CD4-positive, alpha-beta T cell treated with Interleukin-15 for 4 hours (primary cell): Measurements from ENCODE around the gene SCLY.

Experiments
- DNase-seq: peaks from one replicate; pipeline ENCODE4 v3.0.0-alpha.2; 2020; ENCODE audit warnings: low spot score

SCLY gene

GRCh38 chr2:238069877-238070276 lies 9.1 kb downstream of the SCLY start:
- DNase-seq: no peak

GRCh38 chr2:238075397-238075796 lies 14.6 kb downstream of the SCLY start:
- no peak for DNase-seq

DNA sequence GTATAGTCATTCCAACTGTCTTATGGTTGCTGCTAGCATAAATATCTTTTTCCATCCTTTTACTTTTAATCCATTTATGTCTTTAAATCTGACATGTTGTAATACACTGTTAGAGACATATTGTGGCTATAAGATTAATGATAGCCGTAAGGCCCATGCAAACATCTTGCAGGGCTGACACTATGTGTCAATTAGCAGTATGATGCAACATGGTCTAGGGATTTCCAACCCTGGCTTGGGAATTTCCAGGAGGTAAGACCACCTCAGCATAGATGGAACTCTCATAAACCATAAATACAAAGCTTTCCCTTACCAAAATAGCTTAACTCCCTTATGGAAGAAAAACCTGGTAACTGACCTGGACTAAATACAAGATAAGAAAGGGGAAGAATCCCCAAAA lies 16.5 kb downstream of the SCLY start:
- no peak for DNase-seq

GRCh38 chr2:238079874-238080327 lies 19.1 kb downstream of the SCLY start:
- no peak for DNase-seq

DNA sequence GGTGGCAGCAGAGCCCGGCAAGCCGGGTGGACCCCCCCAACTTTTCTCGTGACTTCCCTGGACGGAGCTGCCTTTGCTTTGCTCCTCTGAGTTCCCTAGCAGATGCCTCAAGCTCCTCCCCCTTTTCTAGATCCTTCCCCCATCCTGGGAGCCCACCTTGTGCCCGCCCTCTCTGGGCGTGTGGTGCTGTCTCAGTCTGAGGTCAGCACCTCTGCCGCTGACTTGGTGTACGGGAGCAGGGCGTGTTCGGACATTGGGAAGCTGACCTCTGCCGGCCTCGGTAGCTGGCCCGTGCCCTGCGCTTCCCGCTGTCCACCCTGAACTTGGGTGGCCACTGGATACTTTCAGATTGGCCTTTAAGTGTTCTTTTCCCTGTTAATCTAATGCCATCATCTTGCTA lies 19.7 kb downstream of the SCLY start:
- DNase-seq: no peak

- no peak for DNase-seq
These were observed 20.3 kb downstream of the SCLY start for GRCh38 chr2:238081150-238081549.

DNA sequence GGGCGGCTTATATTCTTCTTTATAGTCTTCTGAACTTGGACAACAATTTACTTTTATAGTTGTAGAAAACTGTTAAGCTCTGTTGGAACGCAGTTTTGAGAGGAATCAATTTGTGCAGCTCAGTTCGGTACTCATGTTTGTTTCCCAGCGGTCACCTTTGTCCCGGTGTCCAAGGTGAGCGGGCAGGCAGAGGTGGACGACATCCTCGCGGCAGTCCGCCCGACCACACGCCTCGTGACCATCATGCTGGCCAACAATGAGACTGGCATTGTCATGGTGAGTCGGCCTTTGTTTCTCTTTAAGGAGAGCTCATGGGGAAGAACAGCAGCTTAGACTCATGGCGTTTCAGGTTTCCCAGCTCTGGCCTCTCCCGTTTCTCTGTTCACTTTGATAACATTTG lies 20.8 kb downstream of the SCLY start:
- no peak for DNase-seq

- DNase-seq: no peak
These were observed 21.4 kb downstream of the SCLY start for GRCh38 chr2:238082151-238082550.

GRCh38 chr2:238082827-238083226 lies 22.0 kb downstream of the SCLY start:
- DNase-seq: no peak

DNA sequence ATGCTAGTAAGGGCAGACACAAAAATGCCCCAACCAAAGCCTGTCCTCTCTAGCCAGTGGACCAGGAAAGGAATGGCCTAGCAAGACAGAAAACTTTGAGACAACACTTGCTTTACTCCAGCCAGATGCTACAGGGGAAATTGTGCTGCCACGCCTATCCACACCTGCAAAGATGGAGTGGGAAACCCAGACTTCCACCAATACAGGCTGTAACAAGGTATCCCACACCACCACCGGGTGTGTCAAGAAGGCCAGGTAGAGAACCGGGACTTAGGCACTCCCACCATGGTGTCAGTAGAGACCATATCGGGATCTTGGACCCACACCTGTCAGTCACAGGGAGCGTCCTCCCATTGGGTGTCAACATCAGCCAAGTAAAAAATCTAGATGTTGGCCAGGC lies 23.1 kb downstream of the SCLY start:
- DNase-seq: no peak

DNA sequence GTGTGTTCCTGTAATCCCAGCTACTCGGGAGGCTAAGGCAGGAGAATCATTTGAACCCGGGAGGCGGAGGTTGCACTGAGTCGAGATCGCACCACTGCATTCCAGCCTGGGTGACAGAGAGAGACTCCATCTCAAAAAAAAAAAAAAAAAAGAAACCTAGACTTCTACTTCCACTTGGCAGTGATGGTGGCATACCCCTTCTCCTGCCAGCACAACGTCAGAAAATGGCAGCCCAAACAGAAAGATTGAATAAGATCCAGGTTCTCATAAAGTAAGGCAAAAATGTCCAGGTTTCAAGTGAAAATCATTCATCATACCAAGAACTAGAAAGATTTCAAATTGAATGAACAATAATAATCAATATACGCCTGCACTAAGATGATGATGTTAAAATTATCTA lies 24.0 kb downstream of the SCLY start:
- no peak for DNase-seq

- DNase-seq: no peak
These were observed 25.1 kb downstream of the SCLY start for GRCh38 chr2:238085899-238086298.

GRCh38 chr2:238087211-238087610 lies 26.4 kb downstream of the SCLY start:
- no peak for DNase-seq

- no peak for DNase-seq
These were observed 30.1 kb downstream of the SCLY start for GRCh38 chr2:238090887-238091286.

DNA sequence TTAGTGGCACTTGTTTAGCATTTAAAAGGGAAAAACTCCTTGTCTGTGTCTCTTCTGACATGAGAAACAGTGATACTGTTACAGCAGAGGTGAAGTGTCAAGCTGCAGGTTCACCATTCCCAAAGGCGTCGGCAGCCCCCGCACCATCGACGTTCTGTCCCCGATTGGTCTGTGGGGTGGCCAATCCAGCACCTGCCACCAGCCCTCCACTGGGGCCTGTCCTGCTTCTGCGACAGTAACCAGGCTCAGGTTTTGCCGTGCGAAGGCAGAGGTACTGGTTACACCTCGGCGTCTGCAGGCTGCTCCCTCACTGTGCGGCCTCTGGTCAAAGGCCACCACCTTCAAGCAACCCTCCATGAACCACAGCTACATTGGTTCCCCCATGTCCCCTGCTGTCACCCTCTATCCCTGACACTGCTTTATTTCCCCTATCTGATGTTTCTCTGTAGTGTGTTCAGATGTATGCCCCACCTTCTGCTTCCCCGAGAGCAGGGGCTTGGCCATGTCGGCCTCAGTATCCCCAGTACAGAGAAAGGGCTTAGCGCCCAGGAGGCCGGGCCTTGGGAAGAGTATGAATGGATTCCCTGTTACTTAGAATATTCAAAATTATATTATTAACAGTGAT lies 30.7 kb downstream of the SCLY start:
- no peak for DNase-seq

- DNase-seq: no peak
These were observed 31.8 kb downstream of the SCLY start for GRCh38 chr2:238092486-238093035.

- DNase-seq: no peak
These were observed 32.7 kb downstream of the SCLY start for GRCh38 chr2:238093181-238094140.

DNA sequence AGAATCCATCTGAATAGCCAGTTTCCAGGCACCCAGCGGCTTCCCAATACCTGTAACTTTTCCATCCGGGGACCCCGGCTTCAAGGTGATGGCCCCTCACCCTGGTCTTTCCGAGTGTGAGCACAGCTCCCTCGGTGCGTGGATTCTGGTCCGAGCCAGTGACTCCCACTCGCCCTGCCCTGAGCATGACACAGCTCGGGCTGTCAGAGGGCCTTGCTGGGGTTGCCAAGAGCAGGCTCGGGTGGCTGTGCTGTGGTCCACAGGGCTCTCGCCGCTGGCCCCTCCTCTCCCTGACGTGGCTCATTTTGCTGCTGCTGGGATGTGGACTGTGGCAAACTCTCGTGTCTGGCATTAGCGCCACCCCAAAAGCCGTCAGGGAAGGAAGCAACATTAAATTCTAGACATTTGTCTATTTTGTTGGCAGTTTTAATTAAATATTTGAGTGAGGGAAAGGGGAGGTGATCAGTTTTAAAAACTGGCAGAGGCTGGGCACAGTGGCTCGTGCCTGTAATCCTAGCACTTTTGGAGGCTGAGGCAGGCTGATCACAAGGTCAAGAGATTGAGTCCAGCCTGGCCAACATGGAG lies 33.7 kb downstream of the SCLY start:
- DNase-seq: no peak

- DNase-seq: no peak
These were observed 34.3 kb downstream of the SCLY start for GRCh38 chr2:238095143-238095542.

- DNase-seq: no peak
These were observed 35.7 kb downstream of the SCLY start for GRCh38 chr2:238096311-238097011.

DNA sequence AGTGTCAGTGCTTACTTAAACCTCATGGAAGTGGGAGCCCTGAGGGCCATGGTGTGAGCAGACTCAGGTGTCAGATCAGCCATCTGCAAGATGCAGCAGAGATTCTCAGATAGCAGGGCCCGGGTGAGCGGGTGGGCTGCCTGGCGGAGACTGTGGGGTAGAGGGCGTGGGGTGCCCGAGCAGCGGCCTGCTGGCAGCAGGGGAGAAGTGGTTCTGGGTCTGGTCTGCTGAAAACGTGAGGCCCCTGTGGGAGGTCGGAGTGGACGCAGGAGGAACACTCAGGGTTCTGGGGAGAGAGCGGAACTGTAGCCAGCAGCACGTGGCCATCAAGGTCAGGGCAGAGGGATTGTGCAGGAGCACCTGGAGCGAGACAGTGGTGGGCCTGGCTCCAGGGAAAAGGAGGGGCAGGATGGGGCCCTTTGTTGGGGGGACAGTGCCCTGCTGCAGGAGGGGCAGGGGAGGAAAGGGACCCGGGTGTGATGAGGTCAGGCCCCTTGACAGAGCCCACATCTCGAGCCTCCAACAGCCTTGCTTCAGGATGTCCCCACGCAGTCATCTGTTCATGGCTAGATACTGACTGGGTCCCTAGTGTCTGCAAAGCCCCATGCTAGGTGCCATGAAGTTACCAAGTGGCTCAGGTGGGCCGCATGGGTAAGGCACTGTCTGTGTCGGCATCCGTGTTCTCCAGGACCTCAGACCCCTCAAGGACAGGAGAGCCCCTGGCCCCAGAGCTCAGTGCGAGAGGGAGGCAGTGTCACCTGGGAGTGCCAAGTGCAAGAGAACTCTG lies 36.6 kb downstream of the SCLY start:
- DNase-seq: no peak
